ENCODE measurements around the gene COPS3. TPM values are rescaled to one million over a fixed set of nuclear protein-coding genes. Genes with fewer than 3 reads are reported as not detected.

The COPS3 gene
- total and polyA plus RNA-seq, 9 of the 15 experiments (the other 6 are each of a cell fraction or from before 2014, with no cell fraction given), result 92.4 to 295 (median 167) TPM

DNA sequence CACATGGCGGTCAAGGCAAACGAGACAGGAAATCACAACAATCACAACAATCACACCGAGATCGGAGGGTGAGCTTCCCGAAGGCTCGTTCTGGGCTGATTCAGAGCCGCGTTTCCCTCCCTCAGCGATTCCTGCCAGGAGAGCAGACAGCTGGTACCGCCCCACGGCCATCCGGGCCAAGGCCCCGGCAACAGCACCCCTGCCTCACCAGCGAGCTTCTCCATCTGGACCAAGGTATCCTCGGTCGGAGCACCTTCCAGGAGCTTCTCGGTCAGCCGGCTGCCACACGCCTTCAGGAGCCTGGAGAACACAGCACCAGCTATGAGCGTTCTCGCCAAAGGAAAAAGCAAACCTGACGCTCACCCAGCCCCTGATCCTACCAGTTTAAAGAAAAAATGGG lies 59.7 kb downstream of the COPS3 start:
- no peaks in the 10 kb centered on the region; a peak in 2 of 5 replicates for H3K4me1 ChIP-seq (replicated peaks in 1 of 2; ENCODE audit: control insufficient read depth in 2 of 2, insufficient read depth in 2 of 2, low read length in 2 of 2)
- H3K27me3 ChIP-seq (ENCODE audit: control insufficient read depth in 2 of 2, insufficient read depth in 2 of 2, low read length in 2 of 2), result no peaks in the 10 kb centered on the region
- no peak overlapping the region for H3K4me2 ChIP-seq (ENCODE audit: insufficient read depth, low read length)
- ChIA-PET POLR2A (interaction anchor here (0.6 kb wide), 1 partner anchor 9 kb away, joined by 5 read pairs; no protein-coding TSS in a partner anchor), CTCF (ENCODE audit: low intra/inter-chr PET ratio) (no interaction called here)
- no peak overlapping the region for H3K27ac ChIP-seq (ENCODE audit: extremely low read depth, low read depth, low read length)
- H3K9me3 ChIP-seq (replicated peaks; ENCODE audit: control insufficient read depth, insufficient read depth, low read depth, low read length), result no peaks in the 10 kb centered on the region
- no peak for FAIRE-seq
- no peaks in the 10 kb centered on the region for H3K79me2 ChIP-seq (ENCODE audit: control insufficient read depth, insufficient read depth, low read length)
- no peak for DNase-seq (ENCODE audit: extremely low read depth in 1 of 4, low spot score in 3 of 4)
- no peaks in the 10 kb centered on the region for H3K9me1 ChIP-seq (ENCODE audit: control insufficient read depth, insufficient read depth, low read length)
- H4K20me1 ChIP-seq (replicated peaks; ENCODE audit: control insufficient read depth, insufficient read depth, low read length), result no peaks in the 10 kb centered on the region; the same call in 1 of the 2 replicates
- no peak overlapping the region for H2AFZ ChIP-seq (ENCODE audit: low read depth, low read length)
- no TSS peak for BruUV-seq (replicated peaks)
- ATAC-seq, result no peak
- no peak overlapping the region for H3K9ac ChIP-seq (ENCODE audit: insufficient read depth in 1 of 2, low read depth in 2 of 2, low read length in 2 of 2)
- TF ChIP-seq ZNF174 (CRISPR knock-in tag; IDR thresholded peaks at IDR 0.05) (no peak), KDM1A (IDR thresholded peaks at IDR 0.05) (no peak), GTF2E2 (tag; IDR thresholded peaks at IDR 0.05) (no peak), MTA2 (IDR thresholded peaks at IDR 0.05; ENCODE audit: low read depth) (no peak), MCM2 (IDR thresholded peaks at IDR 0.05; ENCODE audit: low read depth) (no peak), KLF10 (CRISPR knock-in tag; IDR thresholded peaks at IDR 0.05) (no peak), ZNF780A (CRISPR knock-in tag; IDR thresholded peaks at IDR 0.05) (no peak), PHB2 (IDR thresholded peaks at IDR 0.05; ENCODE audit: low read depth) (no peak), C11orf30 (IDR thresholded peaks at IDR 0.05; ENCODE audit: low read depth) (no peak), FOXJ3 (CRISPR knock-in tag; IDR thresholded peaks at IDR 0.05) (no peak), ZFP91 (CRISPR knock-in tag; IDR thresholded peaks at IDR 0.05) (no peak), SPI1 (IDR thresholded peaks at IDR 0.05; ENCODE audit: borderline replicate concordance, low read depth, low read length) (no peak), MEIS2 (IDR thresholded peaks at IDR 0.05; ENCODE audit: partially characterized antibody) (no peak)
- TF ChIP-seq, protein P1, sequence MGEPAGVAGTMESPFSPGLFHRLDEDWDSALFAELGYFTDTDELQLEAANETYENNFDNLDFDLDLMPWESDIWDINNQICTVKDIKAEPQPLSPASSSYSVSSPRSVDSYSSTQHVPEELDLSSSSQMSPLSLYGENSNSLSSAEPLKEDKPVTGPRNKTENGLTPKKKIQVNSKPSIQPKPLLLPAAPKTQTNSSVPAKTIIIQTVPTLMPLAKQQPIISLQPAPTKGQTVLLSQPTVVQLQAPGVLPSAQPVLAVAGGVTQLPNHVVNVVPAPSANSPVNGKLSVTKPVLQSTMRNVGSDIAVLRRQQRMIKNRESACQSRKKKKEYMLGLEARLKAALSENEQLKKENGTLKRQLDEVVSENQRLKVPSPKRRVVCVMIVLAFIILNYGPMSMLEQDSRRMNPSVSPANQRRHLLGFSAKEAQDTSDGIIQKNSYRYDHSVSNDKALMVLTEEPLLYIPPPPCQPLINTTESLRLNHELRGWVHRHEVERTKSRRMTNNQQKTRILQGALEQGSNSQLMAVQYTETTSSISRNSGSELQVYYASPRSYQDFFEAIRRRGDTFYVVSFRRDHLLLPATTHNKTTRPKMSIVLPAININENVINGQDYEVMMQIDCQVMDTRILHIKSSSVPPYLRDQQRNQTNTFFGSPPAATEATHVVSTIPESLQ (CRISPR knock-in tag; IDR thresholded peaks at IDR 0.05), result no peak
- TF ChIP-seq, protein P2, sequence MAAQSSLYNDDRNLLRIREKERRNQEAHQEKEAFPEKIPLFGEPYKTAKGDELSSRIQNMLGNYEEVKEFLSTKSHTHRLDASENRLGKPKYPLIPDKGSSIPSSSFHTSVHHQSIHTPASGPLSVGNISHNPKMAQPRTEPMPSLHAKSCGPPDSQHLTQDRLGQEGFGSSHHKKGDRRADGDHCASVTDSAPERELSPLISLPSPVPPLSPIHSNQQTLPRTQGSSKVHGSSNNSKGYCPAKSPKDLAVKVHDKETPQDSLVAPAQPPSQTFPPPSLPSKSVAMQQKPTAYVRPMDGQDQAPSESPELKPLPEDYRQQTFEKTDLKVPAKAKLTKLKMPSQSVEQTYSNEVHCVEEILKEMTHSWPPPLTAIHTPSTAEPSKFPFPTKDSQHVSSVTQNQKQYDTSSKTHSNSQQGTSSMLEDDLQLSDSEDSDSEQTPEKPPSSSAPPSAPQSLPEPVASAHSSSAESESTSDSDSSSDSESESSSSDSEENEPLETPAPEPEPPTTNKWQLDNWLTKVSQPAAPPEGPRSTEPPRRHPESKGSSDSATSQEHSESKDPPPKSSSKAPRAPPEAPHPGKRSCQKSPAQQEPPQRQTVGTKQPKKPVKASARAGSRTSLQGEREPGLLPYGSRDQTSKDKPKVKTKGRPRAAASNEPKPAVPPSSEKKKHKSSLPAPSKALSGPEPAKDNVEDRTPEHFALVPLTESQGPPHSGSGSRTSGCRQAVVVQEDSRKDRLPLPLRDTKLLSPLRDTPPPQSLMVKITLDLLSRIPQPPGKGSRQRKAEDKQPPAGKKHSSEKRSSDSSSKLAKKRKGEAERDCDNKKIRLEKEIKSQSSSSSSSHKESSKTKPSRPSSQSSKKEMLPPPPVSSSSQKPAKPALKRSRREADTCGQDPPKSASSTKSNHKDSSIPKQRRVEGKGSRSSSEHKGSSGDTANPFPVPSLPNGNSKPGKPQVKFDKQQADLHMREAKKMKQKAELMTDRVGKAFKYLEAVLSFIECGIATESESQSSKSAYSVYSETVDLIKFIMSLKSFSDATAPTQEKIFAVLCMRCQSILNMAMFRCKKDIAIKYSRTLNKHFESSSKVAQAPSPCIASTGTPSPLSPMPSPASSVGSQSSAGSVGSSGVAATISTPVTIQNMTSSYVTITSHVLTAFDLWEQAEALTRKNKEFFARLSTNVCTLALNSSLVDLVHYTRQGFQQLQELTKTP (IDR thresholded peaks at IDR 0.05; ENCODE audit: low read depth in 1 of 2, partially characterized antibody in 2 of 2), result no peak
- WGBS (ENCODE audit: insufficient coverage, low coverage, missing lambda C conversion rate), result 94% methylated on average over 9 of the region's 22 CpGs
- no peak overlapping the region for H3K4me3 ChIP-seq
- intact Hi-C loops (cut with micrococcal nuclease) (no loop called here), in situ Hi-C loops (cut with MboI) (no loop called here)
- peaks cover 86% of the 10 kb centered on the region; the same call in 2 of the 3 replicates for H3K36me3 ChIP-seq (ENCODE audit: control insufficient read depth, insufficient read depth, low read length)

Data from K562 (cell line).